Measurements from ENCODE around the gene SIAE. TPM values are rescaled to one million over a fixed set of nuclear protein-coding genes. Genes with fewer than 3 reads are reported as not detected.

The SIAE gene
- total and polyA plus RNA-seq, 9 donors, result 2.3 to 18.8 (median 8.1) TPM

- no peak for DNase-seq
- Histone ChIP-seq H3K27ac (no peak overlapping the region), H3K4me3 (no peak overlapping the region), H3K9me3 (no peaks in the 10 kb centered on the region), H3K36me3 (no peaks in the 10 kb centered on the region), H3K4me1 (ENCODE audit: insufficient read depth) (no peaks in the 10 kb centered on the region), H3K27me3 (no peaks in the 10 kb centered on the region)
- WGBS, 3 donors, result 72 to 79% (median 72%) methylated on average over 5 of the region's 5 CpGs
- intact Hi-C loops (cut with DNase I), result no loop called here
- TF ChIP-seq CTCF (IDR thresholded peaks at IDR 0.05), result no peak
- no peak for TF ChIP-seq EP300 (IDR thresholded peaks at IDR 0.05)
- TF ChIP-seq POLR2A (IDR thresholded peaks at IDR 0.05), result no peak
These were observed 54.7 kb downstream of the SIAE start for GRCh38 chr11:124618863-124619262.

- no peak overlapping the region for H3K27ac ChIP-seq
- no peaks in the 10 kb centered on the region for H3K9me3 ChIP-seq
- no peaks in the 10 kb centered on the region for H3K36me3 ChIP-seq
- H3K4me3 ChIP-seq, result no peak overlapping the region
- 31 to 38% (median 37%) methylated on average over 10 of the region's 10 CpGs for WGBS, 3 donors
- intact Hi-C loops (cut with DNase I), result no loop called here
- H3K4me1 ChIP-seq (ENCODE audit: insufficient read depth), result no peaks in the 10 kb centered on the region
- DNase-seq, result no peak
- no peaks in the 10 kb centered on the region for H3K27me3 ChIP-seq
- TF ChIP-seq EP300 (IDR thresholded peaks at IDR 0.05) (no peak), POLR2A (IDR thresholded peaks at IDR 0.05) (no peak), CTCF (IDR thresholded peaks at IDR 0.05) (no peak)
These were observed 60.8 kb downstream of the SIAE start for GRCh38 chr11:124612567-124613246.

GRCh38 chr11:124612045-124612444 is 61.5 kb downstream of the SIAE start:
- Histone ChIP-seq H3K4me3 (no peak overlapping the region), H3K36me3 (no peaks in the 10 kb centered on the region), H3K27ac (no peak overlapping the region), H3K9me3 (no peaks in the 10 kb centered on the region), H3K4me1 (ENCODE audit: insufficient read depth) (no peaks in the 10 kb centered on the region), H3K27me3 (no peaks in the 10 kb centered on the region)
- WGBS, 3 donors, result 71 to 75% (median 74%) methylated on average over 3 of the region's 3 CpGs
- TF ChIP-seq EP300 (IDR thresholded peaks at IDR 0.05) (no peak), POLR2A (IDR thresholded peaks at IDR 0.05) (no peak), CTCF (IDR thresholded peaks at IDR 0.05) (no peak)
- intact Hi-C loops (cut with DNase I), result no loop called here
- no peak for DNase-seq

GRCh38 chr11:124611064-124611463 is 62.5 kb downstream of the SIAE start, which contains the start of gene PANX3:
TSS of gene PANX3 (plus strand) at chr11:124611428. CDS start at chr11:124611557, 129 bp downstream.
- H3K4me3 ChIP-seq, result no peak within 1 kb of the TSS
- no peak within 1 kb of the TSS for H3K27ac ChIP-seq
- intact Hi-C loops (cut with DNase I), result no loop called here
- 56 to 74% (median 65%) methylated on average over 5 of the region's 5 CpGs for whole genome bisulfite sequencing, 3 donors
- H3K27me3 ChIP-seq, result no peaks in the 10 kb centered on the region
- H3K36me3 ChIP-seq, result no peaks in the 10 kb centered on the region
- DNase-seq, result no peak
- H3K9me3 ChIP-seq, result no peaks in the 10 kb centered on the region
- H3K4me1 ChIP-seq (ENCODE audit: insufficient read depth), result no peaks in the 10 kb centered on the region
- TF ChIP-seq POLR2A (IDR thresholded peaks at IDR 0.05), result no peak
- no peak for TF ChIP-seq CTCF (IDR thresholded peaks at IDR 0.05)
- no peak for TF ChIP-seq EP300 (IDR thresholded peaks at IDR 0.05)
